ENCODE results near the gene CRLF1.

The CRLF1 gene

DNA sequence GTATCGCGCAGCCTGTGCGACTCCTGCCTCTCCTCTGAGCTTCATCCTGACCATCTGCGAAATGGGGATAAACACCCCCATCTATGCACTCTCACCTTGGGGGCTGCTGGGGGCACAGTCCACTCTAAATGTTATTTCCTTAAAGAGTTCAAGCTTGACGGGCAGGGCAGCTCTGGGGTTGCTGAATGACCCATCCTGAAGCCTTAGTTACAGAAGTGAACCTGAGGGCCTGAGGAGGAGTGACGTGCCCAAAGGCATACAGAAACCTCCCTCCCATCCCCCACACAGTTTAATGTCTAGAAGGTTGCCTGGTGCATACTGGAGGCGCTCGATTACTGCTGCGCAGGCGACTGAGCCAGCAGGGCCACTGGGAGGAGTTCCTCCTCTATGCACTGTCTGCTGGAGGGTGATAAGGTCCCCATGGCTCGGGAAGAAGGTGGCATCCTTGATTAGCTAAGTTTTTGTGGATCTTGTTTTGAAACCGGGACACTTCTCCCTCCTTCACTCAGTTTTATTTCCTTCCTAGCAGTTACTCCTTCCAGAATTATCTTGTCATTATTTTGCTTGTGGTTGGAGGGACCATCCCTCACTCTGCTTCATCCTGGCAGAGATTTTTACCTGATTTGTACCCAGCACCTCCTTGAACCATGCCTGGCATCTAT is 62.7 kb downstream of the CRLF1 start:
- DNase-seq: peak; percentile 59
